Immature natural killer cell (primary cell): ENCODE measurements around the gene TMED8. TPM values are rescaled to one million over a fixed set of nuclear protein-coding genes. Genes with fewer than 3 reads are reported as not detected.
A peak's percentile ranks its signal among the peaks of the same experiment; 100 is the strongest.

Experiments used
- DNase-seq, 3 donors: peaks; one replicate each; pipeline ENCODE4 v3.0.0; 2022; ENCODE audit warnings: mixed read lengths in 1 of 3
- H3K27ac Mint-ChIP-seq, 6 donors: one replicate each; pipeline ENCODE4 v1.8.0; 2020; ENCODE audit warnings: mixed read lengths in 6 of 6, mild to moderate bottlenecking in 5 of 6, inconsistent platforms in 4 of 6, moderate library complexity in 3 of 6
- H3K27me3 Mint-ChIP-seq, 3 donors: one replicate each; pipeline ENCODE4 v1.8.0; 2020 to 2021; ENCODE audit warnings: low read depth in 3 of 3, mild to moderate bottlenecking in 3 of 3, mixed read lengths in 3 of 3, moderate library complexity in 3 of 3, inconsistent platforms in 1 of 3
- H3K36me3 Mint-ChIP-seq, 3 donors: one replicate each; pipeline ENCODE4 v1.8.0; 2020; ENCODE audit warnings: mixed read lengths in 3 of 3, inconsistent platforms in 2 of 3, mild to moderate bottlenecking in 2 of 3
- H3K4me1 Mint-ChIP-seq, 2 donors: one replicate each; pipeline ENCODE4 v1.8.0; 2020; ENCODE audit warnings: inconsistent platforms in 2 of 2, mild to moderate bottlenecking in 2 of 2, mixed read lengths in 2 of 2, moderate library complexity in 1 of 2
- H3K4me3 Mint-ChIP-seq, 5 donors: one replicate each; pipeline ENCODE4 v1.8.0; 2020; ENCODE audit warnings: mild to moderate bottlenecking in 5 of 5, mixed read lengths in 5 of 5, inconsistent platforms in 3 of 5, moderate library complexity in 3 of 5
- H3K9me3 Mint-ChIP-seq, 6 donors: one replicate each; pipeline ENCODE4 v1.8.0; 2020; ENCODE audit warnings: mild to moderate bottlenecking in 6 of 6, mixed read lengths in 6 of 6, inconsistent platforms in 4 of 6, moderate library complexity in 3 of 6
- polyA plus RNA-seq, 3 donors: library from polyadenylated mRNA; unstranded; fragments of 300-500 nt; fragmentation: Illumina TruSeq; gene quantifications; one replicate each; pipeline ENCODE4 v1.2.3, GENCODE V29; 2021

TMED8 gene
- polyA plus RNA-seq, 3 donors from 2014 or later: 2.4 to 4.6 (median 2.6) TPM

- Mint-ChIP-seq H3K4me3 (no peak overlapping the region), H3K4me1 (no peaks in the 10 kb centered on the region), H3K27ac (no peak overlapping the region), H3K9me3 (no peaks in the 10 kb centered on the region), H3K36me3 (no peaks in the 10 kb centered on the region), H3K27me3 (peaks cover 0 to 4% (median 2%) of the 10 kb centered on the region in 3 donors)
- DNase-seq: no peak
These were observed 13.3 kb upstream of the TMED8 start for GRCh38 chr14:77390188-77390587.

GRCh38 chr14:77378701-77379100, 1.8 kb upstream of the TMED8 start:
- no peaks in the 10 kb centered on the region for H3K9me3 Mint-ChIP-seq
- peaks cover 0 to 2% (median 0%) of the 10 kb centered on the region in 3 donors for H3K27me3 Mint-ChIP-seq
- peaks cover 22 to 27% of the 10 kb centered on the region in 2 donors for H3K4me1 Mint-ChIP-seq
- H3K27ac Mint-ChIP-seq: no peak overlapping the region
- peaks cover 0 to 4% (median 0%) of the 10 kb centered on the region in 3 donors for H3K36me3 Mint-ChIP-seq
- peak overlapping the region in 1 of 5 donors; percentile 34 for H3K4me3 Mint-ChIP-seq
- no peak for DNase-seq

- H3K9me3 Mint-ChIP-seq: no peaks in the 10 kb centered on the region
- no peak overlapping the region for H3K27ac Mint-ChIP-seq
- peaks cover 0 to 2% (median 0%) of the 10 kb centered on the region in 3 donors for H3K27me3 Mint-ChIP-seq
- peaks cover 0 to 4% (median 0%) of the 10 kb centered on the region in 3 donors for H3K36me3 Mint-ChIP-seq
- H3K4me3 Mint-ChIP-seq: no peak overlapping the region
- peaks cover 24 to 27% of the 10 kb centered on the region in 2 donors for H3K4me1 Mint-ChIP-seq
- DNase-seq: no peak
These were observed 579 bp upstream of the TMED8 start for GRCh38 chr14:77377502-77377844.

GRCh38 chr14:77375973-77376770, 722 bp downstream of the TMED8 start:
- Mint-ChIP-seq H3K4me3 (peak overlapping the region; percentile 86 to 94 (median 88)), H3K36me3 (peaks cover 0 to 4% (median 0%) of the 10 kb centered on the region in 3 donors), H3K9me3 (no peaks in the 10 kb centered on the region), H3K4me1 (peaks cover 24 to 27% of the 10 kb centered on the region in 2 donors), H3K27me3 (peaks cover 0 to 2% (median 0%) of the 10 kb centered on the region in 3 donors), H3K27ac (peak overlapping the region in 5 of 6 donors; percentile 83 to 92 (median 91))
- DNase-seq: peak in 1 of 3 donors; percentile 2

GRCh38 chr14:77375164-77375950, 1.5 kb downstream of the TMED8 start:
- H3K4me3 Mint-ChIP-seq: peak overlapping the region; percentile 86 to 94 (median 88)

GRCh38 chr14:77372304-77372841, 4.5 kb downstream of the TMED8 start:
- no peaks in the 10 kb centered on the region for H3K36me3 Mint-ChIP-seq
- H3K4me1 Mint-ChIP-seq: peaks cover 31 to 35% of the 10 kb centered on the region in 2 donors
- peaks cover 0 to 2% (median 0%) of the 10 kb centered on the region in 3 donors for H3K27me3 Mint-ChIP-seq
- DNase-seq: no peak
- H3K4me3 Mint-ChIP-seq: no peak overlapping the region
- no peaks in the 10 kb centered on the region for H3K9me3 Mint-ChIP-seq
- H3K27ac Mint-ChIP-seq: peak overlapping the region in 1 of 6 donors; percentile 34

More at GRCh38 chr14:77375164-77375950, 1.5 kb downstream of the TMED8 start:
- DNase-seq: no peak
- H3K27me3 Mint-ChIP-seq: peaks cover 0 to 2% (median 0%) of the 10 kb centered on the region in 3 donors
- no peaks in the 10 kb centered on the region for H3K9me3 Mint-ChIP-seq
- peak overlapping the region in 5 of 6 donors; percentile 83 to 92 (median 91) for H3K27ac Mint-ChIP-seq
- peaks cover 24 to 27% of the 10 kb centered on the region in 2 donors for H3K4me1 Mint-ChIP-seq
- no peaks in the 10 kb centered on the region for H3K36me3 Mint-ChIP-seq

GRCh38 chr14:77369285-77369684, 7.6 kb downstream of the TMED8 start:
- H3K27me3 Mint-ChIP-seq: no peaks in the 10 kb centered on the region
- no peak overlapping the region for H3K4me3 Mint-ChIP-seq
- peaks cover 9 to 13% of the 10 kb centered on the region in 2 donors for H3K4me1 Mint-ChIP-seq
- no peaks in the 10 kb centered on the region for H3K36me3 Mint-ChIP-seq
- no peak for DNase-seq
- peak overlapping the region in 1 of 6 donors; percentile 56 for H3K27ac Mint-ChIP-seq
- H3K9me3 Mint-ChIP-seq: no peaks in the 10 kb centered on the region

GRCh38 chr14:77364146-77364545, 12.7 kb downstream of the TMED8 start:
- H3K9me3 Mint-ChIP-seq: no peaks in the 10 kb centered on the region
- no peak overlapping the region for H3K4me3 Mint-ChIP-seq
- H3K36me3 Mint-ChIP-seq: no peaks in the 10 kb centered on the region
- DNase-seq: no peak
- H3K4me1 Mint-ChIP-seq: peaks cover 6 to 8% of the 10 kb centered on the region in 2 donors
- no peaks in the 10 kb centered on the region for H3K27me3 Mint-ChIP-seq
- H3K27ac Mint-ChIP-seq: no peak overlapping the region

GRCh38 chr14:77359626-77360025, 17.3 kb downstream of the TMED8 start:
- H3K27me3 Mint-ChIP-seq: no peaks in the 10 kb centered on the region
- H3K4me3 Mint-ChIP-seq: no peak overlapping the region
- H3K4me1 Mint-ChIP-seq: peaks cover 5 to 7% of the 10 kb centered on the region in 2 donors
- no peak overlapping the region for H3K27ac Mint-ChIP-seq
- peaks cover 0 to 4% (median 0%) of the 10 kb centered on the region in 3 donors for H3K36me3 Mint-ChIP-seq
- no peaks in the 10 kb centered on the region for H3K9me3 Mint-ChIP-seq
- no peak for DNase-seq

- Mint-ChIP-seq H3K36me3 (peaks cover 0 to 4% (median 0%) of the 10 kb centered on the region in 3 donors), H3K9me3 (no peaks in the 10 kb centered on the region)
- no peak for DNase-seq
These were observed 20.0 kb downstream of the TMED8 start for GRCh38 chr14:77356899-77357298.

GRCh38 chr14:77355811-77356210, 21.1 kb downstream of the TMED8 start:
- peaks cover 4 to 7% of the 10 kb centered on the region in 2 donors for H3K4me1 Mint-ChIP-seq
- no peak for DNase-seq
- no peak overlapping the region for H3K27ac Mint-ChIP-seq
- peaks cover 0 to 4% (median 0%) of the 10 kb centered on the region in 3 donors for H3K36me3 Mint-ChIP-seq
- no peak overlapping the region for H3K4me3 Mint-ChIP-seq
- no peaks in the 10 kb centered on the region for H3K9me3 Mint-ChIP-seq
- no peaks in the 10 kb centered on the region for H3K27me3 Mint-ChIP-seq

More at GRCh38 chr14:77356899-77357298, 20.0 kb downstream of the TMED8 start:
- peaks cover 6 to 7% of the 10 kb centered on the region in 2 donors for H3K4me1 Mint-ChIP-seq
- H3K27ac Mint-ChIP-seq: no peak overlapping the region
- H3K27me3 Mint-ChIP-seq: no peaks in the 10 kb centered on the region
- H3K4me3 Mint-ChIP-seq: no peak overlapping the region

GRCh38 chr14:77353469-77354141, 23.3 kb downstream of the TMED8 start:
- H3K36me3 Mint-ChIP-seq: peaks cover 6 to 15% (median 9%) of the 10 kb centered on the region in 3 donors
- H3K27ac Mint-ChIP-seq: no peak overlapping the region
- H3K9me3 Mint-ChIP-seq: no peaks in the 10 kb centered on the region
- no peaks in the 10 kb centered on the region for H3K27me3 Mint-ChIP-seq
- H3K4me1 Mint-ChIP-seq: peaks cover 0 to 1% of the 10 kb centered on the region in 2 donors
- DNase-seq: no peak
- no peak overlapping the region for H3K4me3 Mint-ChIP-seq

- DNase-seq: no peak
- Mint-ChIP-seq H3K4me3 (no peak overlapping the region), H3K36me3 (peaks cover 20 to 29% (median 26%) of the 10 kb centered on the region in 3 donors), H3K4me1 (no peaks in the 10 kb centered on the region), H3K27ac (no peak overlapping the region), H3K9me3 (no peaks in the 10 kb centered on the region), H3K27me3 (no peaks in the 10 kb centered on the region)
These were observed 29.1 kb downstream of the TMED8 start for GRCh38 chr14:77347751-77348150.
